D721Med (cell line): ENCODE data around the gene UBB.

Experiments used
- DNase-seq: peaks from one replicate; pipeline ENCODE4 v3.0.0; 2011; ENCODE audit warnings: low spot score; ENCODE audit not compliant: insufficient read length
- FAIRE-seq: peaks from 2 replicates; lab custom pipeline; 2011; peaks lifted over from hg19 to GRCh38; lab: Jason Lieb, UNC
- CTCF ChIP-seq: IDR thresholded peaks from 2 replicates; pipeline ENCODE4 v1.5.1; 2012; ENCODE audit warnings: mild to moderate bottlenecking, control low read depth; ENCODE audit not compliant: insufficient read depth; ENCODE audit errors: missing control alignments

UBB gene

GRCh38 chr17:16419074-16419928 lies 38.4 kb downstream of the UBB start:
- FAIRE-seq (no peak), DNase-seq (no peak)
- no peak for TF ChIP-seq CTCF

- FAIRE-seq (no peak), DNase-seq (no peak)
- TF ChIP-seq CTCF, result no peak
Observed at GRCh38 chr17:16419929-16420271, 39.0 kb downstream of the UBB start.

DNA sequence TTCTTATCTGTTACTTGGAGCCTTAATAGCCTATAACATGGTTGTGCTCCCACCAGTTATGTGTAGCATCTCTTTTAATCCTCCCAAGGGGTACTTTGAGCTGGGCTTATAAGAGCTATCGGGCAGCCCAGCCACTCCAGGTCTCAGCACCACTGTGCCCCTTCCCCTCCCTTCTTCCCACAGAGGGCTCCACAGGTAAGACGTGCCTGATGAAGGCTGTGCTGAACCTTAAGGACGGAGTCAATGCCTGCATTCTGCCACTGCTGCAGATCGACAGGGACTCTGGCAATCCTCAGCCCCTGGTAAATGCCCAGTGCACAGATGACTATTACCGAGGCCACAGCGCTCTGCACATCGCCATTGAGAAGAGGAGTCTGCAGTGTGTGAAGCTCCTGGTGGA lies 41.5 kb downstream of the UBB start:
- FAIRE-seq, result no peak

DNA sequence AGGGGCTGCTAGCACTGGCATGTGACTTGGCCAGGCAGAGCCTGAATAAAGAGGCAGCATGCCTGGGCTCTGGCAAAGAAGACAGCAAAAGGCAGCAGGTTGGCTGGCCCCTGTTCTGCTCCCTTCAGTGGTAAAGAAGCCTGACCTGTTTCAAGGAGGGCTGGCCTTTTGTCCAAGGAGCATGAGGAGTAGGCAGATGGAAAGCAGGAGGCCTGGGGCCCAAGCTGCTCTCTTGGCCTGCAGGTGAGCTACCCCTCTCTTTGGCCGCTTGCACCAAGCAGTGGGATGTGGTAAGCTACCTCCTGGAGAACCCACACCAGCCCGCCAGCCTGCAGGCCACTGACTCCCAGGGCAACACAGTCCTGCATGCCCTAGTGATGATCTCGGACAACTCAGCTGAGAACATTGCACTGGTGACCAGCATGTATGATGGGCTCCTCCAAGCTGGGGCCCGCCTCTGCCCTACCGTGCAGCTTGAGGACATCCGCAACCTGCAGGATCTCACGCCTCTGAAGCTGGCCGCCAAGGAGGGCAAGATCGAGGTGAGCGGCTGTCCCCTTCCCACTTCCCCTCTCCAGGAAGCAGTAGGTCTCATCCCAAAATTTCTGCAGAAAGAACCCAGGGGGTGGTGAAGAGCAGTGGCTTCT lies 42.5 kb downstream of the UBB start:
- TF ChIP-seq CTCF, result no peak
- no peak for DNase-seq

More for the DNA sequence above, 41.5 kb downstream of the UBB start:
- TF ChIP-seq CTCF, result no peak
- no peak for DNase-seq

GRCh38 chr17:16425202-16425601 lies 44.3 kb downstream of the UBB start:
- FAIRE-seq (no peak), DNase-seq (no peak)
- TF ChIP-seq CTCF, result no peak

More for the DNA sequence above, 42.5 kb downstream of the UBB start:
- no peak for FAIRE-seq

DNA sequence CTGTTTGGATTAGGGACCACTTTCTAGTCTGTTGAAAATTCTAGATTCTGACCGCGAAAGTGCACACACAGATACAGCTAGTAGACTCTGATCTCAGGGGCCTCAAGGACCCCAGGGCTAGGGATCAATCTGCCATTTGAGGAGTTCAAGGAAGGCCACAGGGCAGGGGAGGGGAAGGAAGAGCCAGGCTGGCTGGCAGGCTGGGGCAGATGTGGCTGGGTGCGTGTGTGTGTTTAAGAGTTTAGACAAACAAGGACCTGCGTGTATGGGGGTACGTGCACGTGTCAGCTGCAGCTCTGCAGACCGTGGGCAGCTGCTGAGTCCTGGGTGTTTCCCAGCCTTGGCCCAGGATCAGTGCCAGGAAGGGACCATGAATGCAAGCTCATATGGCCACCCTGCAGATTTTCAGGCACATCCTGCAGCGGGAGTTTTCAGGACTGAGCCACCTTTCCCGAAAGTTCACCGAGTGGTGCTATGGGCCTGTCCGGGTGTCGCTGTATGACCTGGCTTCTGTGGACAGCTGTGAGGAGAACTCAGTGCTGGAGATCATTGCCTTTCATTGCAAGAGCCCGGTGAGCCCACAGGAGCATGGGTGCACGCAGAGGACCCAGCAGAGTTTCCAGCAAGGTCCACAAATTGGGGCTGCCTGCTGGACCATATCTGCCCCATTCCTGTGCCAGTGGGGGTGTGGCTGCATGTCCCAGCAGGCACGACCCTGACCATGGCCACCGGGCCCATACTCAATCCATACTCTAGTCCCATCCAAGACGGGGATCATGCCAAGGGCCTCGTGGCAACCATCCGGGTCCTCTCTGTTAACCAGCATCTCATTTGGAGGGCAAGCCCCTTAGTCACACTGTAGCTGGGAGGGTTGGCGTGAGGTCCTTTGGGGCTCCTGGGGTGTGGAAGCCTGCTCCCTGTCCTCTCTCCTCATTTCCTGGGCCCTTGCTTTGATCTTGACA lies 45.1 kb downstream of the UBB start:
- FAIRE-seq, result no peak
- DNase-seq, result no peak
- no peak for TF ChIP-seq CTCF
